ENCODE measurements around the gene CDC14B. TPM values are rescaled to one million over a fixed set of nuclear protein-coding genes. Genes with fewer than 3 reads are reported as not detected.
"Not testable (repeated sequence)": the region's sequence is repeated elsewhere in the genome, so short reads cannot be mapped to it uniquely, and the experiment has no call there.

Gene CDC14B
- polyA plus RNA-seq, 2 donors, result 1.8 to 2.1 TPM

DNA sequence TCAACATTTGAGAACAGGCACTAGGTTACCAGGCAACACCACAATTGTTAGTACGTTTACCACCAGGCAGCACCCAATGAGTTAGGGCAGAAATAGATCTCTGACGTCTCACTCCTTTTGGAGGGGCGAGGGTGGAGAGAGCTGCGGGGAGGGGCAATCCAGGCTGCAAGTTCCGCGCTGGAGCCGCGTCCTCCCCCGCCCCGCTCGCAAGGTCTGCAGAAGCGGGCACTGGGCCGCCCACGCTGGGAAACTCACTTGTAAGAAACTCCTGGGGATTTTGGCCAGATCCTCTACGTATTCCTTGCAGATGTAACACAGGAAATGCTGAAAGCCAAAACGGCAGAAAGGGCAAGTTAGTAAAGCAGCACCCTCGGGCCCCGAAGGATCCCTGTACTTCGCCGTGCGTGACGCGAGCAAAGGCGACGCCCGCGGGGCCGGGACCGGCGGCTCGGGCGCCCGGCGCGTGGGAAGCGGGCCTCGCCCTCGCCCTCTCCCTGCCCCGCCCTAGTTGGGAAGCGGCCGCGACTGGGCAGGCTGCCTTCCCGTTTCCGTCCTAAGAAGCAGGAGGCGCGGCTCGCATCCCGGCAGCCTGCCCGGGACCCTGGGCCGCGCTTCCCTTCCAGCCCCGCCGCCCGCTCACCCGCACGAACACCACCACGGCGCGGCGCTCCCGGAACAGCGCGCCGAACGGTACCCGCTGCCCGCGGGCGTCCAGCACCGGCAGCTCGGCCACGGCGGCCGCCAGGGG, 35.0 kb upstream of the CDC14B start:
- no peaks in the 10 kb centered on the region for H3K27me3 ChIP-seq (ENCODE audit: control insufficient read depth in 1 of 2, insufficient read depth in 2 of 2, low read length in 2 of 2)
- H3K27ac ChIP-seq (ENCODE audit: low read depth in 2 of 2, low read length in 1 of 2), result peak overlapping the region; percentile 94 to 95
- no peaks in the 10 kb centered on the region for H3K9me3 ChIP-seq (ENCODE audit: control insufficient read depth in 2 of 2, insufficient read depth in 1 of 2, low read depth in 1 of 2, low read length in 1 of 2)
- H3K36me3 ChIP-seq (ENCODE audit: control insufficient read depth in 2 of 2, insufficient read depth in 2 of 2, low read length in 1 of 2), result peaks cover 0 to 5% of the 10 kb centered on the region in 2 donors
- H3K4me1 ChIP-seq (ENCODE audit: control insufficient read depth in 2 of 2, insufficient read depth in 2 of 2, low read length in 1 of 2), result peaks cover 0 to 3% of the 10 kb centered on the region in 2 donors
- 0% methylated on average over 46 to 74 of the region's 74 CpGs for WGBS, 2 donors
- peak overlapping the region; percentile 63 to 71 for H3K4me3 ChIP-seq (ENCODE audit: low read depth in 1 of 2, low read length in 2 of 2)

GRCh38 chr9:96651626-96652025, 32.0 kb upstream of the CDC14B start:
- no peak overlapping the region for H3K4me3 ChIP-seq (ENCODE audit: low read depth in 1 of 2, low read length in 2 of 2)
- no peaks in the 10 kb centered on the region for H3K27me3 ChIP-seq (ENCODE audit: control insufficient read depth in 1 of 2, insufficient read depth in 2 of 2, low read length in 2 of 2)
- no peaks in the 10 kb centered on the region for H3K4me1 ChIP-seq (ENCODE audit: control insufficient read depth in 2 of 2, insufficient read depth in 2 of 2, low read length in 1 of 2)
- H3K36me3 ChIP-seq (ENCODE audit: control insufficient read depth in 2 of 2, insufficient read depth in 2 of 2, low read length in 1 of 2), result peaks cover 0 to 6% of the 10 kb centered on the region in 2 donors
- no peaks in the 10 kb centered on the region for H3K9me3 ChIP-seq (ENCODE audit: control insufficient read depth in 2 of 2, insufficient read depth in 1 of 2, low read depth in 1 of 2, low read length in 1 of 2)
- H3K27ac ChIP-seq (ENCODE audit: low read depth in 2 of 2, low read length in 1 of 2), result no peak overlapping the region

GRCh38 chr9:96649620-96650324, 30.1 kb upstream of the CDC14B start:
- H3K9me3 ChIP-seq (ENCODE audit: control insufficient read depth in 2 of 2, insufficient read depth in 1 of 2, low read depth in 1 of 2, low read length in 1 of 2), result no peaks in the 10 kb centered on the region
- 66 to 92% methylated on average over 1 of the region's 1 CpG for WGBS, 2 donors
- no peaks in the 10 kb centered on the region for H3K4me1 ChIP-seq (ENCODE audit: control insufficient read depth in 2 of 2, insufficient read depth in 2 of 2, low read length in 1 of 2)
- H3K27me3 ChIP-seq (ENCODE audit: control insufficient read depth in 1 of 2, insufficient read depth in 2 of 2, low read length in 2 of 2), result no peaks in the 10 kb centered on the region
- peaks cover 0 to 6% of the 10 kb centered on the region in 2 donors for H3K36me3 ChIP-seq (ENCODE audit: control insufficient read depth in 2 of 2, insufficient read depth in 2 of 2, low read length in 1 of 2)
- no peak overlapping the region for H3K4me3 ChIP-seq (ENCODE audit: low read depth in 1 of 2, low read length in 2 of 2)
- H3K27ac ChIP-seq (ENCODE audit: low read depth in 2 of 2, low read length in 1 of 2), result no peak overlapping the region

GRCh38 chr9:96646081-96646991, 26.7 kb upstream of the CDC14B start:
- Histone ChIP-seq H3K4me3 (ENCODE audit: low read depth in 1 of 2, low read length in 2 of 2) (no peak overlapping the region), H3K36me3 (ENCODE audit: control insufficient read depth in 2 of 2, insufficient read depth in 2 of 2, low read length in 1 of 2) (peaks cover 0 to 6% of the 10 kb centered on the region in 2 donors), H3K27ac (ENCODE audit: low read depth in 2 of 2, low read length in 1 of 2) (peak overlapping the region; percentile 5 to 25), H3K9me3 (ENCODE audit: control insufficient read depth in 2 of 2, insufficient read depth in 1 of 2, low read depth in 1 of 2, low read length in 1 of 2) (no peaks in the 10 kb centered on the region), H3K4me1 (ENCODE audit: control insufficient read depth in 2 of 2, insufficient read depth in 2 of 2, low read length in 1 of 2) (no peaks in the 10 kb centered on the region), H3K27me3 (ENCODE audit: control insufficient read depth in 1 of 2, insufficient read depth in 2 of 2, low read length in 2 of 2) (no peaks in the 10 kb centered on the region)
- WGBS, 2 donors, result 73 to 81% methylated on average over 13 of the region's 13 CpGs

GRCh38 chr9:96644137-96644536, 24.5 kb upstream of the CDC14B start:
- H3K9me3 ChIP-seq (ENCODE audit: control insufficient read depth in 2 of 2, insufficient read depth in 1 of 2, low read depth in 1 of 2, low read length in 1 of 2), result no peaks in the 10 kb centered on the region
- 71 to 89% methylated on average over 2 of the region's 2 CpGs for WGBS, 2 donors
- no peaks in the 10 kb centered on the region for H3K36me3 ChIP-seq (ENCODE audit: control insufficient read depth in 2 of 2, insufficient read depth in 2 of 2, low read length in 1 of 2)
- no peak overlapping the region for H3K4me3 ChIP-seq (ENCODE audit: low read depth in 1 of 2, low read length in 2 of 2)
- no peaks in the 10 kb centered on the region for H3K27me3 ChIP-seq (ENCODE audit: control insufficient read depth in 1 of 2, insufficient read depth in 2 of 2, low read length in 2 of 2)
- H3K27ac ChIP-seq (ENCODE audit: low read depth in 2 of 2, low read length in 1 of 2), result no peak overlapping the region
- no peaks in the 10 kb centered on the region for H3K4me1 ChIP-seq (ENCODE audit: control insufficient read depth in 2 of 2, insufficient read depth in 2 of 2, low read length in 1 of 2)

GRCh38 chr9:96641514-96641913, 21.9 kb upstream of the CDC14B start:
- H3K27ac ChIP-seq (ENCODE audit: low read depth in 2 of 2, low read length in 1 of 2), result no peak overlapping the region
- H3K4me1 ChIP-seq (ENCODE audit: control insufficient read depth in 2 of 2, insufficient read depth in 2 of 2, low read length in 1 of 2), result no peaks in the 10 kb centered on the region
- 80 to 86% methylated on average over 3 of the region's 3 CpGs for WGBS, 2 donors
- no peaks in the 10 kb centered on the region for H3K9me3 ChIP-seq (ENCODE audit: control insufficient read depth in 2 of 2, insufficient read depth in 1 of 2, low read depth in 1 of 2, low read length in 1 of 2)
- H3K27me3 ChIP-seq (ENCODE audit: control insufficient read depth in 1 of 2, insufficient read depth in 2 of 2, low read length in 2 of 2), result no peaks in the 10 kb centered on the region
- no peaks in the 10 kb centered on the region for H3K36me3 ChIP-seq (ENCODE audit: control insufficient read depth in 2 of 2, insufficient read depth in 2 of 2, low read length in 1 of 2)
- H3K4me3 ChIP-seq (ENCODE audit: low read depth in 1 of 2, low read length in 2 of 2), result no peak overlapping the region

DNA sequence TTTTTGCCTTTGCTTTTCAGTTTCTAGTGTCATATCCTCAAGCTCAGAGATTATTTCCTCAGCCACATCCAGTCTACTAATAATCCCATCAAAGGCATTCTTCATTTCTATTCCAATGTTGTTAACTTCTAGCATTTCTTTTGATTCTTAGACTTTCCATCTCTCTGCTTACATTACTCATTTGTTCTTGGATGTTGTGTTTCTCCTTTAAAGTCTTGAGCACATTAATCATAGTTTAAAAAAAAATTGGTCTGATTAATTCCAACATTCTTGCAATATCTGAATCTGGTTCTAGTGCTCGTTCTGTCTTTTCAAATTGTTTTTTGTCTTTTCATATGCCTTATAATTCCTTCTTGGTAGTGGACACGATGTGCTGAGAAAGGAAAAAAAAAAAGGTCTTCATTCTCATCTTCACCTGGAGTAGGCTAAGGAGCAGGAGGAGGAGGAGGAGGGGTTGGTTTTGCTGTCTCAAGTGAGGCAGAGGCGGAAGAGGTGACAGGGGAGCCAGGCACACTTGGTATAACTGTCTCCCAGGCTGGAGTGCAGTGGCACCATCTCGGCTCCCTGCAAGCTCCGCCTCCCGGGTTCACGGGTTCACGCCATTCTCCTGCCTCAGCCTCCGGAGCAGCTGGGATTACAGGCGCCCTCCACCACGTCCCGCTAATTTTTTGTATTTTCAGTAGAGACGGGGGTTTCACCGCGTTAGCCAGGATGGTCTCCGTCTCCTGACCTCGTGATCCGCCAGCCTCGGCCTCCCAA, 19.1 kb upstream of the CDC14B start:
- Histone ChIP-seq H3K27me3 (ENCODE audit: control insufficient read depth in 1 of 2, insufficient read depth in 2 of 2, low read length in 2 of 2) (no peaks in the 10 kb centered on the region), H3K27ac (ENCODE audit: low read depth in 2 of 2, low read length in 1 of 2) (no peak overlapping the region), H3K4me3 (ENCODE audit: low read depth in 1 of 2, low read length in 2 of 2) (no peak overlapping the region), H3K4me1 (ENCODE audit: control insufficient read depth in 2 of 2, insufficient read depth in 2 of 2, low read length in 1 of 2) (no peaks in the 10 kb centered on the region), H3K36me3 (ENCODE audit: control insufficient read depth in 2 of 2, insufficient read depth in 2 of 2, low read length in 1 of 2) (no peaks in the 10 kb centered on the region), H3K9me3 (ENCODE audit: control insufficient read depth in 2 of 2, insufficient read depth in 1 of 2, low read depth in 1 of 2, low read length in 1 of 2) (no peaks in the 10 kb centered on the region)
- 82 to 89% methylated on average over 19 of the region's 19 CpGs for WGBS, 2 donors

- no peak overlapping the region for H3K4me3 ChIP-seq (ENCODE audit: low read depth in 1 of 2, low read length in 2 of 2)
- WGBS, 2 donors, result 58 to 79% methylated on average over 1 of the region's 1 CpG
These were observed 16.7 kb upstream of the CDC14B start for GRCh38 chr9:96636368-96636767.

DNA sequence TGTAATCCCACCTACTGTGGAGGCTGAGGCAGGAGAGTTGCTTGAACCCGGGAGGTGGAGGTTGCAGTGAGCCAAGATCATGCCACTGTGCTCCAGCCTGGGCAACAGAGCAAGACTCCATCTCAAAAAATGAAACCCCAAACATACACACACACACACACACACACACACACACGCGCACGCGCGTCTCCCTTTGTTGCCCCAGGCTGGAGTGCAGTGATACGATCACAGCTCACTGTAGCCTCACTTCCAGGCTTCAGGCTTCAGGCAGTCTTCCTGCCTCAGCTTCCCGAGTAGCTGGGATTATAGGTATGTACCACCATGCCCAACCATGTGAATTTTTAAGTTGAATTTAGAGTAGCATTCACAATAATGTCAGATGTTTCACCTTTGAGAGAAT, 13.9 kb upstream of the CDC14B start:
- H3K27me3 ChIP-seq (ENCODE audit: control insufficient read depth in 1 of 2, insufficient read depth in 2 of 2, low read length in 2 of 2); H3K4me1 ChIP-seq (ENCODE audit: control insufficient read depth in 2 of 2, insufficient read depth in 2 of 2, low read length in 1 of 2); H3K4me3 ChIP-seq (ENCODE audit: low read depth in 1 of 2, low read length in 2 of 2); H3K9me3 ChIP-seq (ENCODE audit: control insufficient read depth in 2 of 2, insufficient read depth in 1 of 2, low read depth in 1 of 2, low read length in 1 of 2); H3K27ac ChIP-seq (ENCODE audit: low read depth in 2 of 2, low read length in 1 of 2); H3K36me3 ChIP-seq (ENCODE audit: control insufficient read depth in 2 of 2, insufficient read depth in 2 of 2, low read length in 1 of 2): not testable (repeated sequence)
- 87 to 92% methylated on average over 8 of the region's 8 CpGs for WGBS, 2 donors

More at GRCh38 chr9:96636368-96636767, 16.7 kb upstream of the CDC14B start:
- H3K36me3 ChIP-seq (ENCODE audit: control insufficient read depth in 2 of 2, insufficient read depth in 2 of 2, low read length in 1 of 2), result no peaks in the 10 kb centered on the region
- H3K4me1 ChIP-seq (ENCODE audit: control insufficient read depth in 2 of 2, insufficient read depth in 2 of 2, low read length in 1 of 2), result no peaks in the 10 kb centered on the region
- no peak overlapping the region for H3K27ac ChIP-seq (ENCODE audit: low read depth in 2 of 2, low read length in 1 of 2)
- no peaks in the 10 kb centered on the region for H3K9me3 ChIP-seq (ENCODE audit: control insufficient read depth in 2 of 2, insufficient read depth in 1 of 2, low read depth in 1 of 2, low read length in 1 of 2)
- no peaks in the 10 kb centered on the region for H3K27me3 ChIP-seq (ENCODE audit: control insufficient read depth in 1 of 2, insufficient read depth in 2 of 2, low read length in 2 of 2)

All from esophagus (tissue), 2 donors.